ENCODE data around the gene PANK1. TPM values are rescaled to one million over a fixed set of nuclear protein-coding genes. Genes with fewer than 3 reads are reported as not detected.
A peak's percentile ranks its signal among the peaks of the same experiment; 100 is the strongest.

Gene PANK1
- total RNA-seq, 3 donors from 2014 or later = 1.3 to 2.7 (median 2.1) TPM

GRCh38 chr10:89589101-89589720 lies 55.8 kb downstream of the PANK1 start:
- Mint-ChIP-seq H3K4me3 (no peak overlapping the region), H3K27me3 (ENCODE audit: low read depth) (no peaks in the 10 kb centered on the region), H3K36me3 (ENCODE audit: insufficient read depth) (peaks cover 8% of the 10 kb centered on the region), H3K4me1 (ENCODE audit: low read depth) (no peaks in the 10 kb centered on the region), H3K9me3 (no peaks in the 10 kb centered on the region)
- DNase-seq (no peak), ATAC-seq (no peak)

GRCh38 chr10:89588671-89589070 lies 56.4 kb downstream of the PANK1 start:
- H3K4me1 Mint-ChIP-seq (ENCODE audit: low read depth) = no peaks in the 10 kb centered on the region
- H3K36me3 Mint-ChIP-seq (ENCODE audit: insufficient read depth) = peaks cover 8% of the 10 kb centered on the region
- no peak overlapping the region for H3K4me3 Mint-ChIP-seq
- H3K27me3 Mint-ChIP-seq (ENCODE audit: low read depth) = no peaks in the 10 kb centered on the region
- DNase-seq (no peak), ATAC-seq (no peak)
- no peaks in the 10 kb centered on the region for H3K9me3 Mint-ChIP-seq

GRCh38 chr10:89582022-89582421 lies 63.0 kb downstream of the PANK1 start:
- ATAC-seq (no peak), DNase-seq (no peak)
- H3K4me1 Mint-ChIP-seq (ENCODE audit: low read depth) = no peaks in the 10 kb centered on the region
- no peaks in the 10 kb centered on the region for H3K27me3 Mint-ChIP-seq (ENCODE audit: low read depth)
- no peak overlapping the region for H3K4me3 Mint-ChIP-seq
- no peaks in the 10 kb centered on the region for H3K36me3 Mint-ChIP-seq (ENCODE audit: insufficient read depth)
- H3K9me3 Mint-ChIP-seq = no peaks in the 10 kb centered on the region

GRCh38 chr10:89580243-89580642 lies 64.8 kb downstream of the PANK1 start:
- Mint-ChIP-seq H3K4me1 (ENCODE audit: low read depth) (no peaks in the 10 kb centered on the region), H3K9me3 (no peaks in the 10 kb centered on the region), H3K36me3 (ENCODE audit: insufficient read depth) (no peaks in the 10 kb centered on the region), H3K4me3 (no peak overlapping the region), H3K27me3 (ENCODE audit: low read depth) (no peaks in the 10 kb centered on the region)
- no peak for ATAC-seq
- no peak for DNase-seq

- no peaks in the 10 kb centered on the region for H3K9me3 Mint-ChIP-seq
- DNase-seq (no peak), ATAC-seq (no peak)
- H3K4me1 Mint-ChIP-seq (ENCODE audit: low read depth) = no peaks in the 10 kb centered on the region
- no peaks in the 10 kb centered on the region for H3K36me3 Mint-ChIP-seq (ENCODE audit: insufficient read depth)
- H3K27me3 Mint-ChIP-seq (ENCODE audit: low read depth) = no peaks in the 10 kb centered on the region
- no peak overlapping the region for H3K4me3 Mint-ChIP-seq
Observed at GRCh38 chr10:89576696-89577095, 68.3 kb downstream of the PANK1 start.

- Mint-ChIP-seq H3K36me3 (ENCODE audit: insufficient read depth) (no peaks in the 10 kb centered on the region), H3K4me1 (ENCODE audit: low read depth) (no peaks in the 10 kb centered on the region), H3K27me3 (ENCODE audit: low read depth) (no peaks in the 10 kb centered on the region), H3K4me3 (no peak overlapping the region), H3K9me3 (no peaks in the 10 kb centered on the region)
- ATAC-seq (no peak), DNase-seq (no peak)
Observed at GRCh38 chr10:89576022-89576421, 69.0 kb downstream of the PANK1 start.

GRCh38 chr10:89575031-89575430 lies 70.0 kb downstream of the PANK1 start:
- H3K4me3 Mint-ChIP-seq = no peak overlapping the region
- no peaks in the 10 kb centered on the region for H3K4me1 Mint-ChIP-seq (ENCODE audit: low read depth)
- no peak for ATAC-seq
- no peaks in the 10 kb centered on the region for H3K9me3 Mint-ChIP-seq
- no peak for DNase-seq
- no peaks in the 10 kb centered on the region for H3K36me3 Mint-ChIP-seq (ENCODE audit: insufficient read depth)
- H3K27me3 Mint-ChIP-seq (ENCODE audit: low read depth) = no peaks in the 10 kb centered on the region

GRCh38 chr10:89574368-89574767 lies 70.7 kb downstream of the PANK1 start:
- Mint-ChIP-seq H3K4me1 (ENCODE audit: low read depth) (no peaks in the 10 kb centered on the region), H3K9me3 (no peaks in the 10 kb centered on the region), H3K27me3 (ENCODE audit: low read depth) (no peaks in the 10 kb centered on the region), H3K36me3 (ENCODE audit: insufficient read depth) (no peaks in the 10 kb centered on the region), H3K4me3 (no peak overlapping the region)
- no peak for ATAC-seq
- DNase-seq = no peak

- ATAC-seq = no peak
- no peak for DNase-seq
- Mint-ChIP-seq H3K36me3 (ENCODE audit: insufficient read depth) (no peaks in the 10 kb centered on the region), H3K4me1 (ENCODE audit: low read depth) (no peaks in the 10 kb centered on the region), H3K9me3 (no peaks in the 10 kb centered on the region), H3K27me3 (ENCODE audit: low read depth) (peaks cover 12% of the 10 kb centered on the region), H3K4me3 (no peak overlapping the region)
Observed at GRCh38 chr10:89567576-89568245, 77.3 kb downstream of the PANK1 start.

GRCh38 chr10:89566992-89567391 lies 78.0 kb downstream of the PANK1 start:
- H3K27me3 Mint-ChIP-seq (ENCODE audit: low read depth) = peaks cover 12% of the 10 kb centered on the region
- no peaks in the 10 kb centered on the region for H3K4me1 Mint-ChIP-seq (ENCODE audit: low read depth)
- no peaks in the 10 kb centered on the region for H3K9me3 Mint-ChIP-seq
- H3K4me3 Mint-ChIP-seq = no peak overlapping the region
- ATAC-seq (no peak), DNase-seq (no peak)
- H3K36me3 Mint-ChIP-seq (ENCODE audit: insufficient read depth) = no peaks in the 10 kb centered on the region

GRCh38 chr10:89566095-89566950 lies 78.7 kb downstream of the PANK1 start:
- Mint-ChIP-seq H3K9me3 (no peaks in the 10 kb centered on the region), H3K36me3 (ENCODE audit: insufficient read depth) (no peaks in the 10 kb centered on the region), H3K4me3 (no peak overlapping the region), H3K4me1 (ENCODE audit: low read depth) (no peaks in the 10 kb centered on the region), H3K27me3 (ENCODE audit: low read depth) (peaks cover 12% of the 10 kb centered on the region)
- ATAC-seq = no peak
- no peak for DNase-seq

- DNase-seq (no peak), ATAC-seq (no peak)
- Mint-ChIP-seq H3K9me3 (no peaks in the 10 kb centered on the region), H3K4me3 (no peak overlapping the region), H3K36me3 (ENCODE audit: insufficient read depth) (no peaks in the 10 kb centered on the region), H3K4me1 (ENCODE audit: low read depth) (no peaks in the 10 kb centered on the region), H3K27me3 (ENCODE audit: low read depth) (peaks cover 12% of the 10 kb centered on the region)
Observed at GRCh38 chr10:89565180-89565579, 79.9 kb downstream of the PANK1 start.

GRCh38 chr10:89563861-89564478 lies 81.1 kb downstream of the PANK1 start:
- DNase-seq (no peak), ATAC-seq (peak; percentile 51 to 58)
- Mint-ChIP-seq H3K9me3 (no peaks in the 10 kb centered on the region), H3K27me3 (ENCODE audit: low read depth) (peaks cover 12% of the 10 kb centered on the region), H3K36me3 (ENCODE audit: insufficient read depth) (no peaks in the 10 kb centered on the region), H3K4me1 (ENCODE audit: low read depth) (no peaks in the 10 kb centered on the region), H3K4me3 (no peak overlapping the region)

- H3K36me3 Mint-ChIP-seq (ENCODE audit: insufficient read depth) = no peaks in the 10 kb centered on the region
- no peak overlapping the region for H3K4me3 Mint-ChIP-seq
- H3K27me3 Mint-ChIP-seq (ENCODE audit: low read depth) = peaks cover 16% of the 10 kb centered on the region
- no peaks in the 10 kb centered on the region for H3K9me3 Mint-ChIP-seq
- no peak for ATAC-seq
- no peaks in the 10 kb centered on the region for H3K4me1 Mint-ChIP-seq (ENCODE audit: low read depth)
- no peak for DNase-seq
Observed at GRCh38 chr10:89563311-89563710, 81.7 kb downstream of the PANK1 start.
